Esophagus squamous epithelium (tissue), 4 donors: ENCODE measurements around the gene TLK2.
"Not testable (repeated sequence)": the region's sequence is repeated elsewhere in the genome, so short reads cannot be mapped to it uniquely, and the experiment has no call there.

ENCODE experiments used
- CTCF ChIP-seq, 6 experiments: fragments of 450-650 bp in 4 of 6; fragments of 200-600 bp in 2 of 6; sonication (generic) in 2 of 6; IDR thresholded peaks; one replicate each; pipeline ENCODE4 v1.5.1; 2016 to 2019; ENCODE audit warnings: antibody characterized with exemption in 6 of 6, mild to moderate bottlenecking in 4 of 6, moderate library complexity in 4 of 6
- POLR2A ChIP-seq, 4 donors: fragments of 450-650 bp; IDR thresholded peaks; one replicate each; pipeline ENCODE4 v1.6.1; 2017; ENCODE audit warnings: antibody characterized with exemption in 4 of 4, mild to moderate bottlenecking in 4 of 4, moderate library complexity in 3 of 4

- TF ChIP-seq POLR2A, CTCF (IDR thresholded peaks at IDR 0.05): not testable (repeated sequence)
Observed at GRCh38 chr17:62464422-62464821, 14.2 kb upstream of the TLK2 start.
